Measurements from ENCODE around the gene DYSF.

DNA sequence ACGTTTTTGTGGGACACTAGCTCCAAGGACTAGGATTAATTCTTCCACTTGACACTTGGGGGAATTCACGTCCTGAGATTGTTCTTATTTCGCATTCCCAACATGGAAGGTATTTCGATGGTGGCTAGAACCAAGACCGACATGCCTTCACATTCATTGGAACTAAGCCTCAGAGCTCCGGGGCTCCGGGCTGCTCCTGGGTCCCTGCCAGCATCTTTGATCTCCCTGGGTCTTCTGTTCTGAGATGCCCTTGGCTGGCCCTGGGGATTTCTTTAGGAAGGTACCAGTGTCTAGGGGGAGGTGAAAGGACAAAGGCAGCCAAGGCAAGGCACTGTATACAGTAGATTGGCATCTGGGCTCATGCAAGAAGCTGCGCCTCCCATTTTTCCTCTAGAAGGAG, 76.8 kb downstream of the DYSF start:
- TF ChIP-seq POLR2AphosphoS5 (IDR thresholded peaks at IDR 0.05; ENCODE audit: low read depth, low read length) (no peak), TAF1 (IDR thresholded peaks at IDR 0.05; ENCODE audit: borderline replicate concordance, insufficient read depth, low read length) (no peak), FOXP2 (optimal IDR thresholded peaks at IDR 0.05; ENCODE audit: borderline replicate concordance, extremely low read depth, extremely low read length, insufficient read depth) (no peak)
- TF ChIP-seq, protein P1, sequence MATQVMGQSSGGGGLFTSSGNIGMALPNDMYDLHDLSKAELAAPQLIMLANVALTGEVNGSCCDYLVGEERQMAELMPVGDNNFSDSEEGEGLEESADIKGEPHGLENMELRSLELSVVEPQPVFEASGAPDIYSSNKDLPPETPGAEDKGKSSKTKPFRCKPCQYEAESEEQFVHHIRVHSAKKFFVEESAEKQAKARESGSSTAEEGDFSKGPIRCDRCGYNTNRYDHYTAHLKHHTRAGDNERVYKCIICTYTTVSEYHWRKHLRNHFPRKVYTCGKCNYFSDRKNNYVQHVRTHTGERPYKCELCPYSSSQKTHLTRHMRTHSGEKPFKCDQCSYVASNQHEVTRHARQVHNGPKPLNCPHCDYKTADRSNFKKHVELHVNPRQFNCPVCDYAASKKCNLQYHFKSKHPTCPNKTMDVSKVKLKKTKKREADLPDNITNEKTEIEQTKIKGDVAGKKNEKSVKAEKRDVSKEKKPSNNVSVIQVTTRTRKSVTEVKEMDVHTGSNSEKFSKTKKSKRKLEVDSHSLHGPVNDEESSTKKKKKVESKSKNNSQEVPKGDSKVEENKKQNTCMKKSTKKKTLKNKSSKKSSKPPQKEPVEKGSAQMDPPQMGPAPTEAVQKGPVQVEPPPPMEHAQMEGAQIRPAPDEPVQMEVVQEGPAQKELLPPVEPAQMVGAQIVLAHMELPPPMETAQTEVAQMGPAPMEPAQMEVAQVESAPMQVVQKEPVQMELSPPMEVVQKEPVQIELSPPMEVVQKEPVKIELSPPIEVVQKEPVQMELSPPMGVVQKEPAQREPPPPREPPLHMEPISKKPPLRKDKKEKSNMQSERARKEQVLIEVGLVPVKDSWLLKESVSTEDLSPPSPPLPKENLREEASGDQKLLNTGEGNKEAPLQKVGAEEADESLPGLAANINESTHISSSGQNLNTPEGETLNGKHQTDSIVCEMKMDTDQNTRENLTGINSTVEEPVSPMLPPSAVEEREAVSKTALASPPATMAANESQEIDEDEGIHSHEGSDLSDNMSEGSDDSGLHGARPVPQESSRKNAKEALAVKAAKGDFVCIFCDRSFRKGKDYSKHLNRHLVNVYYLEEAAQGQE (IDR thresholded peaks at IDR 0.05; ENCODE audit: insufficient read depth in 1 of 2, low read depth in 2 of 2, low read length in 2 of 2) = no peak

Data from PFSK-1 (cell line).